GM12878 (cell line): ENCODE measurements around the gene GRIK5. TPM values are rescaled to one million over a fixed set of nuclear protein-coding genes. Genes with fewer than 3 reads are reported as not detected.

Experiments used
- ATAC-seq: fragments of 200-7000 bp; cut with Tn5 transposase; 3 replicates; pipeline ENCODE4 v1.9.1; 2020; ENCODE audit warnings: mild to moderate bottlenecking, moderate library complexity
- BruUV-seq: library from RNA; stranded (reverse); fragments of 400-500 nt; replicated peaks from 2 replicates; lab custom pipeline; 2021; lab: Mats Ljungman, UMichigan
- CTCF ChIA-PET: fragments of 300-600 bp; sonication (Branson Sonifier 250); formaldehyde crosslinking; extraction: SDS; loops from one replicate; lab custom pipeline; 2021; ENCODE audit warnings: inconsistent platforms; lab: Yijun Ruan, JAX
- POLR2A ChIA-PET: fragments of 350-600 bp; formaldehyde crosslinking; extraction: SDS; loops from one replicate; lab custom pipeline; 2021; ENCODE audit warnings: inconsistent platforms; lab: Charles Lee
- RAD21 ChIA-PET: fragments of 300-600 bp; sonication (Branson Sonifier 250); formaldehyde crosslinking; loops from one replicate; lab custom pipeline; 2023; ENCODE audit warnings: antibody characterized with exemption; ENCODE audit not compliant: unreplicated experiment; lab: Charles Lee
- SMC1A ChIA-PET: fragments of 300-600 bp; sonication (Branson Sonifier 250); formaldehyde crosslinking; loops from one replicate; lab custom pipeline; 2023; ENCODE audit not compliant: unreplicated experiment, uncharacterized antibody; lab: Charles Lee
- DNase-seq: peaks from one replicate; pipeline ENCODE4 v3.0.0-alpha.2; 2011; ENCODE audit warnings: low read depth, low spot score
- FAIRE-seq: peaks from 3 replicates; lab custom pipeline; 2011; peaks lifted over from hg19 to GRCh38; lab: Jason Lieb, UNC
- H2AFZ ChIP-seq: 2 replicates; pipeline ENCODE4 v1.6.0; 2011; ENCODE audit warnings: low read depth, low read length, control low read depth; ENCODE audit not compliant: control insufficient read depth
- H3K27ac ChIP-seq: 2 replicates; pipeline ENCODE4 v1.5.1; 2011; ENCODE audit warnings: control low read depth; ENCODE audit not compliant: control insufficient read depth, insufficient read depth
- H3K27me3 ChIP-seq, 2 experiments: replicated peaks in 1 of 2; 2 replicates each; pipeline versions ENCODE4 v1.6.0 to v1.6.1; 2011; ENCODE audit warnings: low read length in 1 of 2; ENCODE audit not compliant: control insufficient read depth in 2 of 2, insufficient read depth in 2 of 2
- H3K36me3 ChIP-seq, 2 experiments: 2 replicates each; pipeline ENCODE4 v1.5.1; 2011; ENCODE audit warnings: low read length in 1 of 2; ENCODE audit not compliant: control insufficient read depth in 2 of 2, insufficient read depth in 2 of 2
- H3K4me1 ChIP-seq: 2 replicates; pipeline ENCODE4 v1.6.1; 2011; ENCODE audit warnings: mild to moderate bottlenecking, low read length, moderate library complexity, mixed read lengths; ENCODE audit not compliant: control insufficient read depth, insufficient read depth
- H3K4me2 ChIP-seq: 2 replicates; pipeline ENCODE4 v1.6.0; 2011; ENCODE audit warnings: control low read depth; ENCODE audit not compliant: control insufficient read depth, insufficient read depth
- H3K4me3 ChIP-seq: fragments of 200-600 bp; sonication (generic); 2 replicates; pipeline ENCODE4 v1.5.1; 2016
- H3K79me2 ChIP-seq: 2 replicates; pipeline ENCODE4 v1.6.0; 2011; ENCODE audit warnings: low read length; ENCODE audit not compliant: control insufficient read depth, insufficient read depth
- H3K9ac ChIP-seq: 2 replicates; pipeline ENCODE4 v1.8.0; 2011; ENCODE audit warnings: low read length, control low read depth, mixed read lengths; ENCODE audit not compliant: control insufficient read depth, insufficient read depth
- H3K9me3 ChIP-seq: replicated peaks from 3 replicates; pipeline ENCODE4 v1.5.1; 2011; ENCODE audit warnings: mild to moderate bottlenecking, low read length; ENCODE audit not compliant: control insufficient read depth, insufficient read depth
- H4K20me1 ChIP-seq: 2 replicates; pipeline ENCODE4 v1.6.0; 2011; ENCODE audit not compliant: control insufficient read depth, insufficient read depth
- ATF7 ChIP-seq: fragments of 450-650 bp; IDR thresholded peaks from 2 replicates; pipeline ENCODE4 v1.6.1; 2016; ENCODE audit warnings: low read depth, mild to moderate bottlenecking
- BACH1 ChIP-seq: fragments of 450-650 bp; IDR thresholded peaks from 2 replicates; pipeline ENCODE4 v1.6.1; 2017; ENCODE audit warnings: mild to moderate bottlenecking, borderline replicate concordance
- WGBS: methylation state at CpG from one replicate; pipeline ENCODE4 v1.1.6; 2016; ENCODE audit warnings: low lambda C conversion rate; ENCODE audit not compliant: insufficient replicate concordance, insufficient coverage; ENCODE audit errors: missing lambda C conversion rate; 5-methylcytosine and 5-hydroxymethylcytosine counted together
- in situ Hi-C: fragments of 300-500 bp; cut with MboI; formaldehyde crosslinking; loops from 9 replicates; pipeline ENCODE4 v1.14.3; 2018; ENCODE audit warnings: mixed read lengths
- intact Hi-C: fragments of 100-400 bp; cut with micrococcal nuclease; formaldehyde crosslinking; loops from one replicate; pipeline ENCODE4 v1.14.2; 2022; ENCODE audit not compliant: unreplicated experiment
- polyA plus RNA-seq, 11 experiments: library from polyadenylated mRNA; depleted of rRNA in 4 of 11; unstranded in 6 of 11; stranded (reverse) in 5 of 11; fragments of >200 nt; fragmentation: Nextera tagmentation in 4 of 11; fragmentation: Illumina TruSeq in 1 of 11; extraction: Ambion mirVana in 4 of 11; extraction: Trizol in 1 of 11; gene quantifications; 1 replicate in 1 of 11; 2 replicates in 10 of 11; pipeline versions ENCODE4 v1.2.1 to v1.2.3, GENCODE V29; 2011 to 2016; ENCODE audit warnings: inconsistent platforms in 2 of 11, missing spikeins in 2 of 11, low read depth in 1 of 11
- total RNA-seq, 4 experiments: library from RNA; depleted of rRNA in 3 of 4; stranded (reverse); fragments of >200 nt in 3 of 4; fragmentation: Illumina TruSeq in 1 of 4; extraction: Trizol in 1 of 4; gene quantifications; 2 replicates each; pipeline versions ENCODE4 v1.2.1 to v1.2.3, GENCODE V29; 2013 to 2021
- TF ChIP-seq, protein P1 (sequence below): IDR thresholded peaks from 2 replicates; pipeline ENCODE4 v1.6.1; 2012; ENCODE audit warnings: improper control_type of control experiment, low read depth, low read length; ENCODE audit not compliant: insufficient replicate concordance
- TF ChIP-seq, protein P2 (sequence below): IDR thresholded peaks from 2 replicates; pipeline ENCODE4 v1.6.1; 2011; ENCODE audit warnings: low read depth, mild to moderate bottlenecking, low read length, moderate library complexity, borderline replicate concordance; ENCODE audit errors: extremely low read depth

Gene GRIK5
- total and polyA plus RNA-seq, 10 of the 15 experiments (the other 5 are each of a cell fraction or from before 2014, with no cell fraction given) = 0.03 to 0.23 (median 0.07) TPM; not detected in 3

DNA sequence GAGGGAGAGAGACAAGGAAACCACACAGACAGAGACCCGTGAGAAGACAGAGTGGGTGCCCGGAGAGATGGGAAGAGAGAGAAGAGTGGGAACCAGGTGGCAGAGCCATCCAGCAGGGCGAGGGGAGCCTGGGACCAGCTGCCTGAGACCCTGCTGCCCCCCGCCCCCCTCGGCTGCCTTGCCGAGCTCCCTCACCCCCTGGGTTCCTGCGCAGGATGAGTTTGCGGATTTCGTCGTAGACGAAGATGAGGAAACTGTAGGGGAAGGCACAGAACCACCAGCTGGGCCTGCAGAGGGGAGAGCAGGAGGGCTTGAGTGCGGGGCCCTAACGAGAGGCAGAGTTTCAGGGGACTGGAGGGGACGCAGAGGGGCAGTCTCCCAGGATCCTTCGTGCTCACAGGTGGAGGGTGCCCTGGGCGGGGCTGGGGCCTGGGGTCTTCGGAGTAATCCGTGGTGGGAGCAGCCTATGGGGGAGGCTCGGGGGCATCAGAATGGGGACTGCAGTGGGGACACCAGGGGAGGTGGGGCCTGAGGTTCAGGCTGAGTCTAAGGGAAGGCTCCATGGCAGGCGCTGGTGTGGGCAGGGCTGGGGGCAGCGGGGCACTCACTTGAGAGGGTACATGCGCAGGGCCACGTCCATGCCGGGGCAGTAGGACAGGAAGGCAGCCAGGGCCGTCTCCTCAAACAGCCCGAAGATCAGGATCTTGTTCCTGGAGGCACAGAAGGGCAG lies 102.8 kb downstream of the GRIK5 start (continued):
- TF ChIP-seq, protein P1, sequence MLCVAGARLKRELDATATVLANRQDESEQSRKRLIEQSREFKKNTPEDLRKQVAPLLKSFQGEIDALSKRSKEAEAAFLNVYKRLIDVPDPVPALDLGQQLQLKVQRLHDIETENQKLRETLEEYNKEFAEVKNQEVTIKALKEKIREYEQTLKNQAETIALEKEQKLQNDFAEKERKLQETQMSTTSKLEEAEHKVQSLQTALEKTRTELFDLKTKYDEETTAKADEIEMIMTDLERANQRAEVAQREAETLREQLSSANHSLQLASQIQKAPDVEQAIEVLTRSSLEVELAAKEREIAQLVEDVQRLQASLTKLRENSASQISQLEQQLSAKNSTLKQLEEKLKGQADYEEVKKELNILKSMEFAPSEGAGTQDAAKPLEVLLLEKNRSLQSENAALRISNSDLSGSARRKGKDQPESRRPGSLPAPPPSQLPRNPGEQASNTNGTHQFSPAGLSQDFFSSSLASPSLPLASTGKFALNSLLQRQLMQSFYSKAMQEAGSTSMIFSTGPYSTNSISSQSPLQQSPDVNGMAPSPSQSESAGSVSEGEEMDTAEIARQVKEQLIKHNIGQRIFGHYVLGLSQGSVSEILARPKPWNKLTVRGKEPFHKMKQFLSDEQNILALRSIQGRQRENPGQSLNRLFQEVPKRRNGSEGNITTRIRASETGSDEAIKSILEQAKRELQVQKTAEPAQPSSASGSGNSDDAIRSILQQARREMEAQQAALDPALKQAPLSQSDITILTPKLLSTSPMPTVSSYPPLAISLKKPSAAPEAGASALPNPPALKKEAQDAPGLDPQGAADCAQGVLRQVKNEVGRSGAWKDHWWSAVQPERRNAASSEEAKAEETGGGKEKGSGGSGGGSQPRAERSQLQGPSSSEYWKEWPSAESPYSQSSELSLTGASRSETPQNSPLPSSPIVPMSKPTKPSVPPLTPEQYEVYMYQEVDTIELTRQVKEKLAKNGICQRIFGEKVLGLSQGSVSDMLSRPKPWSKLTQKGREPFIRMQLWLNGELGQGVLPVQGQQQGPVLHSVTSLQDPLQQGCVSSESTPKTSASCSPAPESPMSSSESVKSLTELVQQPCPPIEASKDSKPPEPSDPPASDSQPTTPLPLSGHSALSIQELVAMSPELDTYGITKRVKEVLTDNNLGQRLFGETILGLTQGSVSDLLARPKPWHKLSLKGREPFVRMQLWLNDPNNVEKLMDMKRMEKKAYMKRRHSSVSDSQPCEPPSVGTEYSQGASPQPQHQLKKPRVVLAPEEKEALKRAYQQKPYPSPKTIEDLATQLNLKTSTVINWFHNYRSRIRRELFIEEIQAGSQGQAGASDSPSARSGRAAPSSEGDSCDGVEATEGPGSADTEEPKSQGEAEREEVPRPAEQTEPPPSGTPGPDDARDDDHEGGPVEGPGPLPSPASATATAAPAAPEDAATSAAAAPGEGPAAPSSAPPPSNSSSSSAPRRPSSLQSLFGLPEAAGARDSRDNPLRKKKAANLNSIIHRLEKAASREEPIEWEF = no peak
- TF ChIP-seq BACH1 = no peak

DNA sequence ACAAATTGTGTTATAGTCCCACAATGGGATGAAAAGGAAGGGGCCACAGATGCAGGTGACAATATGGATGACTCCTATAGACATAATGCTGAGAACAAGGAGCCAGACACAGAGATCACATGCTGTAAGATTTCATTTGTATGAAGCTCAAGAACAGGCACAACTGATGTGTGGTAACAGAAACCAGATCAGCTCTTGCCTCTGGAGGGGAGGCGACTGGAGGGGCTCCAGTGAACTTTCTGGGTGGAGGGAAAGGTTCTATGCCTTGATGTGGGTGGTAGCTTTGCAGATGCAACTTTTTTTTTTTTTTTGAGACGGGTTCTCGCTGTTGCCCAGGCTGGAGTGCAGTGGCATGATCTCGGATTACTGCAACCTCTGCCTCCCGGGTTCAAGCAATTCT lies 104.9 kb downstream of the GRIK5 start:
- Histone ChIP-seq H4K20me1 (no peaks in the 10 kb centered on the region), H3K4me2 (no peak overlapping the region)
- no peak for TF ChIP-seq ATF7
- TF ChIP-seq, protein P2, sequence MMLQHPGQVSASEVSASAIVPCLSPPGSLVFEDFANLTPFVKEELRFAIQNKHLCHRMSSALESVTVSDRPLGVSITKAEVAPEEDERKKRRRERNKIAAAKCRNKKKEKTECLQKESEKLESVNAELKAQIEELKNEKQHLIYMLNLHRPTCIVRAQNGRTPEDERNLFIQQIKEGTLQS = no peak
- TF ChIP-seq, all 136 proteins: peak for 0
- Histone ChIP-seq H3K27ac (no peak overlapping the region), H3K4me3 (no peak overlapping the region), H3K27me3 (no peaks in the 10 kb centered on the region; a peak in 3 of 4 replicates), H3K4me1 (no peaks in the 10 kb centered on the region), H3K36me3 (no peaks in the 10 kb centered on the region), H3K9ac (no peak overlapping the region), H3K9me3 (no peaks in the 10 kb centered on the region), H3K79me2 (no peaks in the 10 kb centered on the region), H2AFZ (no peak overlapping the region)
- ATAC-seq = no peak
- no peak for FAIRE-seq
- ChIA-PET RAD21 (interaction anchor here (0.7 kb wide), 1 partner anchor 24 kb away, joined by 3 read pairs; no protein-coding TSS in a partner anchor), CTCF (interaction anchor here (0.6 to 1.0 kb wide), 3 partner anchors 70 to 1614 kb away, joined by 3 to 4 read pairs (median 3); no protein-coding TSS in a partner anchor), POLR2A (no interaction called here), SMC1A (no interaction called here)
- intact Hi-C loops (no loop called here), in situ Hi-C loops (no loop called here)
- BruUV-seq = no TSS peak
- WGBS = 11% methylated on average over 3 of the region's 5 CpGs
- no peak for DNase-seq
